GM13976 (cell line): ENCODE data around the gene L3MBTL4.

Source experiments
- DNase-seq: peaks from one replicate; pipeline ENCODE4 v3.0.0; 2012; ENCODE audit warnings: low spot score
- in situ Hi-C: fragments of 300-500 bp; cut with MboI; formaldehyde crosslinking; loops from one replicate; pipeline ENCODE4 v1.12.0; 2022; ENCODE audit warnings: low sequenced_read_pairs, mixed read lengths, inconsistent platforms; ENCODE audit not compliant: unreplicated experiment
- TF ChIP-seq, protein P1 (sequence below): IDR thresholded peaks from 2 replicates; pipeline ENCODE4 v1.5.1; 2012; ENCODE audit warnings: borderline replicate concordance, mild to moderate bottlenecking; ENCODE audit not compliant: insufficient read depth; ENCODE audit errors: extremely low read depth, missing control alignments, control extremely low read depth

L3MBTL4 gene

GRCh38 chr18:6406910-6407470 lies 7.7 kb downstream of the L3MBTL4 start:
- TF ChIP-seq, protein P1, sequence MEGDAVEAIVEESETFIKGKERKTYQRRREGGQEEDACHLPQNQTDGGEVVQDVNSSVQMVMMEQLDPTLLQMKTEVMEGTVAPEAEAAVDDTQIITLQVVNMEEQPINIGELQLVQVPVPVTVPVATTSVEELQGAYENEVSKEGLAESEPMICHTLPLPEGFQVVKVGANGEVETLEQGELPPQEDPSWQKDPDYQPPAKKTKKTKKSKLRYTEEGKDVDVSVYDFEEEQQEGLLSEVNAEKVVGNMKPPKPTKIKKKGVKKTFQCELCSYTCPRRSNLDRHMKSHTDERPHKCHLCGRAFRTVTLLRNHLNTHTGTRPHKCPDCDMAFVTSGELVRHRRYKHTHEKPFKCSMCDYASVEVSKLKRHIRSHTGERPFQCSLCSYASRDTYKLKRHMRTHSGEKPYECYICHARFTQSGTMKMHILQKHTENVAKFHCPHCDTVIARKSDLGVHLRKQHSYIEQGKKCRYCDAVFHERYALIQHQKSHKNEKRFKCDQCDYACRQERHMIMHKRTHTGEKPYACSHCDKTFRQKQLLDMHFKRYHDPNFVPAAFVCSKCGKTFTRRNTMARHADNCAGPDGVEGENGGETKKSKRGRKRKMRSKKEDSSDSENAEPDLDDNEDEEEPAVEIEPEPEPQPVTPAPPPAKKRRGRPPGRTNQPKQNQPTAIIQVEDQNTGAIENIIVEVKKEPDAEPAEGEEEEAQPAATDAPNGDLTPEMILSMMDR, result no peak
- in situ Hi-C loops, result no loop called here
- no peak for DNase-seq

GRCh38 chr18:6406075-6406909 lies 8.4 kb downstream of the L3MBTL4 start:
- in situ Hi-C loops, result no loop called here
- DNase-seq, result no peak
- TF ChIP-seq, protein P1, result no peak

- in situ Hi-C loops, result no loop called here
- DNase-seq, result no peak
- TF ChIP-seq, protein P1, result no peak
Measured at GRCh38 chr18:6405237-6406074, 9.3 kb downstream of the L3MBTL4 start.

GRCh38 chr18:6404834-6405233 lies 9.9 kb downstream of the L3MBTL4 start:
- TF ChIP-seq, protein P1, result no peak
- no peak for DNase-seq
- in situ Hi-C loops, result no loop called here

- DNase-seq, result no peak
- TF ChIP-seq, protein P1, result no peak
- in situ Hi-C loops, result no loop called here
Measured at GRCh38 chr18:6401687-6402086, 13.0 kb downstream of the L3MBTL4 start.

DNA sequence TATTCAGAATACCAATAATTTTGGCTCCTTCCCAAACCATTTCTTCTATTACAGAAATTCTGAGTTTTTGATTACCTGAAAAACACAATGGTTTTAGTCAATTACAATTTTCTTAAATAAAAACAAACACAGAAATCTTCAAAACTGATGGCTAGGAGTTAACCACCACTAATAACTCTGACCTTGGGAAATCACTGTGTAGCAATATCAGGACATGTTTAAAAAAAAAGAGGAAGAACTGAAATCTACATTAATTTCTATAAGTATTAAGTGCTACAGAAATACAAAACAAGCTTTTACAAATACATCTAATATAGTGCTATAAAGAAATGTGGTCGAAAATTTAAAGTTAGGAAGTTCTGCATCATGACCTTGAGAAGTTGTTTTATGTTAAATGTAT lies 14.9 kb downstream of the L3MBTL4 start:
- in situ Hi-C loops, result no loop called here
- TF ChIP-seq, protein P1, result no peak
- DNase-seq, result no peak
